Measurements from ENCODE around the gene ABCD3.

ABCD3 gene

DNA sequence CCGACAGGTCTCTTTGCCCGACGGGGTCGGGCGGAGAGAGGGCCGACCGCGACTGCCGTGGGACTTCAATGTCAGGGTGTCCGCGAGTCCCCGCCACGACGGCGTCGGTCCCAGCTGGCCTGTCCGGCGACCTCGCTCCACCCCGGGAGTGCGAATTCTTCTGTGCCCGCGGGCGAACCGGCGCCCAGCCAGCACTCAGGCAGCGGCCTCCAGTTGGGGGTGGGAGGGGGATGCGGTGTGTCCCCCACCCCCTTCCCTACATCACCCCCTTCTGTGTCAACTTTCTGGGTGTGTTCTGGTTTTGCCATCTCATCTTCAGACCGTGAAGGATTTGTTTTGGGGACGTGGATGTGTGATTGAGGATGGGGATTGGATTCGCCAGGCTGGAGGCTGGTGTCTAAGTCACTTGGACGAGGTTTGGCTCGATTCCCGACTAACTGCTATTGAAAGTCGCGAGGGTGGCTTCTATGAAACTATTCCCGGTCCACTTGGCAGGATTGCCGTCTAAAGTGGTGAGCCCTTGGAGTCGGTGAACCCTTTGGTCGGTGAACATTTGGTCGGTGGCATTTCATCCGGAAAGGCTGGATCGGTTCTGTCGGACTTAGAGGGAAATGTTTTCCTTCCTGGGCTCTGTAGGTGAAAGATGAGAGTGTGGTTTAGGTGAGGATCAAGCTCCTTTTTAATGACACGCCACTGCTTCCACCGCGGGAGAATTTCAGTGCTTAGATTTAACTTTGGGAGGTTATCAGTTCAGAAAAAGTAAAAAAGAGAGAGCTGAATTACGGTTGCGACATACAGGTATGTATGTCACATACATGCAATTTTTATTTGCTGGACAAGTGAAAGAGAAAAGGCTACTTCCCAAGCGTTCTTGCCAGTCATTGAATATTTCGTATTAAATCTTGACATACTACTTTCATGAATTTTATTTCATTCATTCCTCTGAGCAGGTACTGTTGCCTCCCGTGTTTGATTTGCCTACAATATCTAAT lies 771 bp downstream of the ABCD3 start:
- H3K9me3 ChIP-seq (ENCODE audit: control insufficient read depth, insufficient read depth, low read depth, low read length): no peaks in the 10 kb centered on the region
- peaks cover 26% of the 10 kb centered on the region for H3K4me1 ChIP-seq (ENCODE audit: control insufficient read depth, insufficient read depth, low read length)
- H3K4me3 ChIP-seq (ENCODE audit: low read depth, low read length): peak overlapping the region; percentile 92
- POLR2A ChIA-PET: interaction anchor here (1.0 to 1.8 kb wide), 3 partner anchors 9 to 29 kb away, joined by 3 to 6 read pairs (median 5); no protein-coding TSS in a partner anchor
- peak overlapping the region; percentile 63; the same call in 1 of the 2 replicates for H3K27ac ChIP-seq (ENCODE audit: extremely low read depth, low read depth, low read length)
- H3K36me3 ChIP-seq (ENCODE audit: control insufficient read depth in 2 of 2, insufficient read depth in 1 of 2, low read length in 2 of 2): no peaks in the 10 kb centered on the region
- CTCF ChIA-PET: interaction anchor here (1.9 kb wide), 1 partner anchor 83 kb away, joined by 7 read pairs; no protein-coding TSS in a partner anchor
- TF ChIP-seq REST (tag by site-specific recombination; IDR thresholded peaks at IDR 0.05) (peak; percentile 56; the same call in 1 of the 2 replicates), TCF7L2 (IDR thresholded peaks at IDR 0.05; ENCODE audit: borderline replicate concordance, low read depth, low read length) (no peak), ZNF366 (tag by site-specific recombination; conservative IDR thresholded peaks at IDR 0.05) (peak; percentile 7; the same call in 1 of the 2 replicates), ZNF423 (tag by site-specific recombination; IDR thresholded peaks at IDR 0.05) (0 out of 2 replicates have a peak, but pooled peaks have one; percentile 33), ZEB2 (tag by site-specific recombination; IDR thresholded peaks at IDR 0.05) (peak; percentile 43; the same call in 1 of the 2 replicates), IKZF3 (tag by site-specific recombination; IDR thresholded peaks at IDR 0.05) (no peak), ZNF777 (tag by site-specific recombination; IDR thresholded peaks at IDR 0.05; ENCODE audit: borderline replicate concordance) (peak; percentile 98), ZNF624 (tag by site-specific recombination; IDR thresholded peaks at IDR 0.05) (no peak), SP7 (tag by site-specific recombination; IDR thresholded peaks at IDR 0.05) (peak; percentile 58; the same call in 1 of the 2 replicates), ZNF416 (tag by site-specific recombination; IDR thresholded peaks at IDR 0.05) (no peak), BCL6B (tag by site-specific recombination; IDR thresholded peaks at IDR 0.05) (no peak), ZNF398 (tag by site-specific recombination; IDR thresholded peaks at IDR 0.05) (peak; percentile 80), BCL11A (tag by site-specific recombination; IDR thresholded peaks at IDR 0.05; ENCODE audit: low read depth) (0 out of 2 replicates have a peak, but pooled peaks have one; percentile 10), ZNF623 (tag by site-specific recombination; IDR thresholded peaks at IDR 0.05) (no peak), ZNF341 (tag by site-specific recombination; IDR thresholded peaks at IDR 0.05; ENCODE audit: low read depth) (no peak), ZBTB49 (tag by site-specific recombination; IDR thresholded peaks at IDR 0.05; ENCODE audit: low read depth) (no peak), YY1 (tag by site-specific recombination; IDR thresholded peaks at IDR 0.05) (peak; percentile 8; the same call in 1 of the 2 replicates), ZNF473 (tag by site-specific recombination; IDR thresholded peaks at IDR 0.05) (no peak), ZNF629 (tag by site-specific recombination; IDR thresholded peaks at IDR 0.05) (peak; percentile 26; the same call in 1 of the 2 replicates), ZNF2 (tag by site-specific recombination; IDR thresholded peaks at IDR 0.05) (no peak; the same call in 1 of the 2 replicates), OSR2 (tag by site-specific recombination; IDR thresholded peaks at IDR 0.05) (no peak)
- TF ChIP-seq, protein P1, sequence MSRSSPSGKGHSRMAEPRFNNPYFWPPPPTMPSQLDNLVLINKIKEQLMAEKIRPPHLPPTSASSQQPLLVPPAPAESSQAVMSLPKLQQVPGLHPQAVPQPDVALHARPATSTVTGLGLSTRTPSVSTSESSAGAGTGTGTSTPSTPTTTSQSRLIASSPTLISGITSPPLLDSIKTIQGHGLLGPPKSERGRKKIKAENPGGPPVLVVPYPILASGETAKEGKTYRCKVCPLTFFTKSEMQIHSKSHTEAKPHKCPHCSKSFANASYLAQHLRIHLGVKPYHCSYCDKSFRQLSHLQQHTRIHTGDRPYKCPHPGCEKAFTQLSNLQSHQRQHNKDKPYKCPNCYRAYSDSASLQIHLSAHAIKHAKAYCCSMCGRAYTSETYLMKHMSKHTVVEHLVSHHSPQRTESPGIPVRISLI (tag by site-specific recombination; IDR thresholded peaks at IDR 0.05): no peak
- TF ChIP-seq, protein P2, sequence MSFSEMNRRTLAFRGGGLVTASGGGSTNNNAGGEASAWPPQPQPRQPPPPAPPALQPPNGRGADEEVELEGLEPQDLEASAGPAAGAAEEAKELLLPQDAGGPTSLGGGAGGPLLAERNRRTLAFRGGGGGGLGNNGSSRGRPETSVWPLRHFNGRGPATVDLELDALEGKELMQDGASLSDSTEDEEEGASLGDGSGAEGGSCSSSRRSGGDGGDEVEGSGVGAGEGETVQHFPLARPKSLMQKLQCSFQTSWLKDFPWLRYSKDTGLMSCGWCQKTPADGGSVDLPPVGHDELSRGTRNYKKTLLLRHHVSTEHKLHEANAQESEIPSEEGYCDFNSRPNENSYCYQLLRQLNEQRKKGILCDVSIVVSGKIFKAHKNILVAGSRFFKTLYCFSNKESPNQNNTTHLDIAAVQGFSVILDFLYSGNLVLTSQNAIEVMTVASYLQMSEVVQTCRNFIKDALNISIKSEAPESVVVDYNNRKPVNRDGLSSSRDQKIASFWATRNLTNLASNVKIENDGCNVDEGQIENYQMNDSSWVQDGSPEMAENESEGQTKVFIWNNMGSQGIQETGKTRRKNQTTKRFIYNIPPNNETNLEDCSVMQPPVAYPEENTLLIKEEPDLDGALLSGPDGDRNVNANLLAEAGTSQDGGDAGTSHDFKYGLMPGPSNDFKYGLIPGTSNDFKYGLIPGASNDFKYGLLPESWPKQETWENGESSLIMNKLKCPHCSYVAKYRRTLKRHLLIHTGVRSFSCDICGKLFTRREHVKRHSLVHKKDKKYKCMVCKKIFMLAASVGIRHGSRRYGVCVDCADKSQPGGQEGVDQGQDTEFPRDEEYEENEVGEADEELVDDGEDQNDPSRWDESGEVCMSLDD (tag by site-specific recombination; IDR thresholded peaks at IDR 0.05): peak; percentile 75
